ENCODE results near the gene CCDC83.

Gene CCDC83

DNA sequence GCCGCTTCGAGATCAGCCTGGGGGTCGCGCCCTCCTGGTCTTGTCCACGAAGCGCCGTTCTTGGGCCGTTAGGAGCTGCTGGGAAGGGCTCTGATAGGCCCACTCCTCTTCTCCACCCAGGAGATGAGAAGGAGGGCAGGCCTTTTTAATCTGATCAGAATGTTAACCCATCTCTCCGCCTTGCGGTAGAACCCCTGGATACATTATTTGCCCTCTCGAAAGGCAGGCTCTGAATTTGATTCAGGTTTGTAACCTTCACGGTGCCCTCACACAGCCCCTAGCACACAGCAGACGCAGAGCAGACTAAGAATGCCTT, at the start of gene CCDC83:
CCDC83 (plus strand) TSS at position 43 of the 316 bp plus-strand sequence. CDS start 9,741 bp downstream, outside the sequence.
- no peak for DNase-seq

DNA sequence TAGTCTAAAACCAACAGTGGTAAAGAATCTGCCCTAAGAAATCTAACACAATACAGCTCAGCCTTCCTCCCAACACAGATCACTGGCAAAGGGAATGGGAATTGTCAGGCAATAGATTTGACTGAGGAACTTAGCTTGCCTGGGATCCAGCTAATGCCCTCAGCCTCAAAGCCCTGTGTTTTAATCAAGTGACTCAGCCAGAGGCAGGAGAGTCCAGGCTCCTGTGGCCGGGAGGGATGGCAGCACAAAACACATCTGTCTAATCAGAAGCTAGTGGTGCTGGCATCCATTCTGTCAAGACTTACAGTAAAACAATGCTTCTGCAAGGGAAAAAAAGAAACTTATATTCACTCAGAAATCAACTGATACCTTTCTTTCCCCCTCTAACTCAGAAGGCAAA, 49.8 kb upstream of the CCDC83 start:
- DNase-seq = no peak

DNA sequence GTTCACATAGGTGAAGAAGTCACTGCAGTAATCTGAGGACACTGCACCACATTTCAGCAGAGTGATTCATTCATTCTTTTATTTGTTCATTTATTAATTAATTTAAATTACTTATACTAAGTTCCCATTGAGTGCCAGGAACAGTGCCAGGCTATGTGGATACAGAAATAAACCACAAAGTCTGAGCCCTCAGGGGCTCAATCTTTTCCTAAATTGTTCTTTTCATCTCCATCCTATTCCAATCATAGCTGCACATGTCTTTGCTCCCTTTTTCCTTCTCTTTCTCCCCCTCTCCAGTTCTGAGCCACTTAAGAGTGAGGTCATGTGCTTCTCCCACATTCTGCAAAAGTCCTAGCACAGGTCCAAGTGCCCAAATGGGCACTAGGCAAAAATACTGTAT, 49.2 kb upstream of the CCDC83 start:
- no peak for DNase-seq

DNA sequence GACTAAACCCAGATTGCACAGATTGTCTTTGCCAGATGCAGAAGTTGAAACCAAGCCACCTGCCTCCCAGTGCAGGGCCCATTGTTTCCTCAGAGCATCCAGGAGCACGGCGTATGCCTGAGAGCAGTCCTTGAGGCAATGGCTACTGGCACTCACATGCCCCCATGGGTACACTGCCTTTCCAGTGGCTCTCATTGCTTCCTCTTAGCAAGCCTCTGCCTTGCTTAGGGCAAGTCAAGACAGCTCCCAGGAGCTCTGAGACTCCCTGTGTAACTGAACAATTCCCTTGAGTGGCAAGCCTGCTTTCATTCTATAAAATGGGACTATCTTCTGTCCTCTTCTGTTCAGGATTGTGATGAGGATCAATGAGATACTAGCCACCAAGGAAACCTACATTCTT, 48.3 kb upstream of the CCDC83 start:
- no peak for DNase-seq

DNA sequence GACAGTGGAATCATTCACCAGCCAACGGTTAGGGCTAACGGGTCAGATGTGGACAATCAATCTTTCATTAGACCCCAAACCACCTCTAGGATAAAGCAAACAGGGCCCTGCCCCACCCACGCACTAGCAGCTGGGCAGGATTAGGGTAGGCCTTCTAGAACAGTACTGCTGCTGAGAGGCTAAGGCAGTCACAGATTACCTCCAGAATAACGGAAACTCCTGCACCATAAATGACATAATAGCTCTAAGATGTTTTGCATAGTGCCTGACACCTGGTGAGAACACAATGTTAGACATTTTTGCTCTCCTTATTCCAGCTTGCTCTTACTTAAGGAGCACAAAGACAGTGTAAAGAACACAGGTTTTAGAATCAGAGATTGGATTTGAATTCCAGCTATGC, 46.0 kb upstream of the CCDC83 start:
- no peak for DNase-seq

DNA sequence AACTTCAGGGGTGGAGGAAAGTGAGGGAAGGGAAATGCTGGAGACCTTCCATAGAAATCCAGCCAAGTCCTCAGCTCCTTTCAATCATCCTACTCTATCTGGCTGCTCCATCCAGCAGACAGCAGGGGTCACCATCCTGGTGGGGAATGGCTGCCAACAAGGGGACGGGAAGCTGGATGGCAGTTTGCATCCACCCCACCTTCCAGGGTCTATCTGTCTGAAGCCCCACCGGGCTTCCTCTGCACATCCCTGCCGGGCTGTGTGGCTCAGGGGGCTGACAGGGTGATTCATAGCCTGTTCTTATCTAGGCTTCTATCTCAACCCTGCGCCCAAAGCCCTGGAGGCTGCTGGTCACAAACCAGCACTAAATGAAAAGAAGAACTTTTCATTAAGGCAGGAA, 45.3 kb upstream of the CCDC83 start:
- DNase-seq = no peak

DNA sequence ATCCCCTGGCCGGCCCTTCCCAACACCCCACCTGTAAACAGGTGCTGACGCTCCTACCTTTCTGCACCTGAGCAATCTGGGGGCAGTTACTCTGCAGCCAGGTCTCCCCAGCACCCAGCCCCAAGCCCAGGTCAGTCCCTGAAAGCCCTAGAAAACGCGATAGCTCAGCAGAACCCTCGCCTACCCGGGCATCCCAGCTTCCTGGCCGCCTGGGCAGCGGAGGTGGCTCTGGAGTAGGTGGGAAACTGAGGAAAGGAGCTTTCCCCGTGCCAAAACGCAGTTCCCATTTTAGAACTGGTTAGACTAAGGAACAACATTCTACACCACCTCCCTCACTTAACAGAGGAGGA, 44.7 kb upstream of the CCDC83 start:
- no peak for DNase-seq

DNA sequence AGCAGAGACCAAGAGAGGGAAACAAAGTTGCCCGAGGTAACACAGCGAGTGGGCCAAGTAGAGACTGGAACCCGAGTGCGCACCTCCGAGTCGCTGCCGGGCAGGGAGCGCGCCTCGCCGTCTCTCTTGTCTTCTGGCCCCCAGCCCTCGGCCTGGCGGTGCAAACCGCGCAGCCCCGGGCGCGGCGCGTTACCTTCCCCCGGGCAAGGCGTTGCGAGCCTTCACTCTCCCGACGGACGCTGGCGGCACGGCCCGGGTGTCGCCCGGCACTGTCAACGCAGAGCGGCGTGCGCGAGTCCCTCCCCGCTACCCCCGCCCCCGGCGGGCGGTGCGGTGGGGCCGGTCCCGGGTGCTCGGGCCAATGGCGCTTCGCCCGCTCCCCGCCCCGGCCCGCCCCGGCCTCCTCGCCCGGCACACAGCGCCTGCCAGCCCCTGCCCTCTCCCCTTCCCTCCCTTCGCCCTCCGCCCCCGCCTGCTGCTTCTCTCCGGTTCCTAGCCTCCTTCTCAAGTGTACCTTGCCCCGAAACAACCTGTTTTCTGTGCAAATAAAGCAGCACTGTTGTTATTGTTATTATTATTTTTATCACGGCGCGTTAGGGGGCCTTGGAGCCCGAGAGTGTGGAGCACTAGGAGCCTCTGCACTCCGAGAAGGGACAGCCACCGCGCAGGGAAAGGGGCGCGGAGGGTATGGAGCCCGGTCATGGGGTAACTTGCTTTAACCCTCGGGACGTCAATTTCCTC, 44.1 kb upstream of the CCDC83 start, which contains the start of gene SYTL2:
SYTL2 (minus strand) TSS at position 271 of the 741 bp plus-strand sequence. CDS start 53,416 bp downstream, outside the sequence.
- peak; percentile 41 for DNase-seq

DNA sequence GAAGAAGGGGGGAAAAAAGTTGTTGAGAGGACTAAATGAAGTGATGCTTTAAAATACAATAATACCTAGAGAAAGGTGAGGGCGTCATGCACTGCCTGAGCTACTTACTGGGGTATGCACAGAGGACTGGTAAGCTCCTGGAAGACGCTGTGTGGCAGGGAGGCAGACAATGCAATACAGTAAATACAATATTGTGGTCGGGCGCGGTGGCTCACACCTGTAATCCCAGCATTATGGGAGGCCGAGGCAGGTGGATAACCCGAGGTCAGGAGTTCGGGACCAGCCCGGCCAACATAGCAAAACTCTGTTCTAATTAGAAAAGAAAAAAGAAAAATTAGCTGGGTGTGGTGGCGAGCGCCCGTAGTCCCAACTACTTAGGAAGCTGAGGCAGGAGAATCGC, 43.6 kb upstream of the CCDC83 start:
- no peak for DNase-seq

DNA sequence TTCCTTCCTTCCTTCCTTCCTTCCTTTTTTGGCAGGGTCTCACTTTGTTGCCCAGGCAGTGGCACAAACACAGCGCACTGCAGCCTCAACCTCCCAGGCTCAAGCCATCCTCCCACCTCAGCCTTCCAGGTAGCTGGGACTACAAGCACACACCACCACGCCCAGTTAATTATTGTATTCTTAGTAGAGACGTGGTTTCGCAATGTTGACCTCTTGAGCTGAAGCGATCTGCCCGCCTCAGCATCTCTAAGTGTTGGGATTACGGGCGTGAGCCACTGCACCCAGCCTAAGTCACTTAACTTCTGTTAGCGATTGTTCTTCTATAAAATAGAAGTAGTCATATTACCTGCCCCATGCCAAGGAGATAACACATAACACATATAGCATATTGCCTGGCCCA, 41.5 kb upstream of the CCDC83 start:
- no peak for DNase-seq

DNA sequence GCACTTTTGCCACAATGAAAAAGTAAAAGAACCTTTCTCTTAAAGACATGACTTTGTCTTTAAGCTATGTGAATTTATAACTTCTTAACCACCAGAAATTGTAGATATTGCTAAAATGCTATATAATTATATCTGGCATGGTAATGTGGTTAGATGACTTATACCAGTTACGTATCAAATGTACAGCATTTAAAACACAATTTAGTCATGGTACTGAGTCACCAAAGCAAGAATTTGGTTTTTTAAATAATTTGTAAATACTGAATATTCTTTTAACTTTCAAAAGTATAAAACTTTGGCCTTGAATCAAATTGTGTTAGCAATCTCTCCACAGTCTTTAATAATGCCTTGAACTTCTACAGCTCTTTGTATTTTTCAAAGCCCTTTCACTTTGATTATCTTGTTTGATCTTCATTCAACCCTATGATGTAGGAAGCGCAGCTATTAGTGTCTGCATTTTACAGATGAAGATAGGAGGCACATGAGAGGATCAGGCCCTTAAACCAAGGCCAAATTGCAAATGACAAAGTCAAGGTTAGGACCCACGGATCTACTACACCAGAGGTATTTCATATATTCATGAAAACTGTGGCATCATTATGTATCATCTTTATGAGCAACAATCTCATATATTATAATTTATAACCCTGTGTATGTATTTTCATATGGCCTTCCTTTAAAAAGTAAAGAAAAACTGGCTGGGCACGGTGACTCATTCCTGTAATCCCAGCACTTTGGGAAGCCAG, 39.8 kb upstream of the CCDC83 start:
- no peak for DNase-seq

DNA sequence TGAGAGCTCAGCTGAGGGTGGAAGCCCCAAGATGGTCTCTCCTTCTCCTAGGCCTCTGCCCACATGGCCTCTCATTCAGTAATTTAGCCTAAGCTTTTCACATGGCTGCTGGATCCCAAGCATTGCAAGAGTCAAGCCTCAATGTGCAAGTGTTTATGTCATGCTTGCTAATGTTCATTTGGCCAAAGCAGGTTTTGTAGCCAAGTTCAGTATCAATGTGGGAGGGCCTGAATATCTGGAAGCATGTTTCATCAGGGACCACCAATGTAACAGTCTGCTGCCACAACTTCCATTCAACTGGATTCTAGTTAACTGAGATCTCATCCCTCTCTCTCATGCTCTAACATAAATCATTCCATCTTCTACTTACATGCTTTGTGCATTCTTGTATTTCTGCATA, 35.7 kb upstream of the CCDC83 start:
- no peak for DNase-seq

DNA sequence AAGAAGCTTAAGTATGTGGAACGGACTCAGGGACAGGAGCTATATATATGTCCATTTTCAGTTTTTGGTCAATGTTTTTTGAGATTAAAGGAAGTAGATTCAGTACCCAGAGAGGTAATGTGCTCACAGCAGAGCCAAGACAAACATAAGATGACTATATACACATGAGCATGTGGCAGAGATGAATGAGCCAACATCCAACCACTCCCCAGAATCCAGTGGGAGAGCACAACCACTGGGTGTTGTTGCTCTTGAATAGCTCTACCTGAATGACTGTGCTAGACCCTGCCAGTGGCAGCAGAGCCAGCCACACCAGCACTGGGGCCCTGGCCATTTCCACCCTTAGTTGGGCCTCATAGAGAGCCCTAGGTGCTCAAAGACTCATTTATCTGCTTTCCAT, 33.5 kb upstream of the CCDC83 start:
- peak; percentile 71 for DNase-seq

DNA sequence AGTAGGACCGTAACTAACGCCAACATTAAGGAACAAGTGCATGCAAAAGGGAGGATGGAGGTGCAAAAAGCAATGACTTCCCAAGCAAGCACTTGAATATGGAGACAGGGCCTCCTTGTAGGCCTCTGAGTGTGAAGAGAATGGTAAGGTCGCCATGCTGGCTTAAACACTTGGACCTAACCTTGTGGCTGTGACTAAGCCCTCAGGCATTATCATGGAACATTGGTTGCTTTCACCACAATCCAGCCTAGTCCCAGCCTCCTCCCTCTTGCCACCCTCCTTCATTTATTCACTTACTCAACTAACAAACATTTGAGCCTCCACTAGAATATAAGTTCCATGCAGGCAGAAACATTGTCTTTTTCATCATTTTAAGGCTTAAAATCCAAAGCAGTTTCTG, 32.4 kb upstream of the CCDC83 start:
- peak; percentile 66 for DNase-seq

DNA sequence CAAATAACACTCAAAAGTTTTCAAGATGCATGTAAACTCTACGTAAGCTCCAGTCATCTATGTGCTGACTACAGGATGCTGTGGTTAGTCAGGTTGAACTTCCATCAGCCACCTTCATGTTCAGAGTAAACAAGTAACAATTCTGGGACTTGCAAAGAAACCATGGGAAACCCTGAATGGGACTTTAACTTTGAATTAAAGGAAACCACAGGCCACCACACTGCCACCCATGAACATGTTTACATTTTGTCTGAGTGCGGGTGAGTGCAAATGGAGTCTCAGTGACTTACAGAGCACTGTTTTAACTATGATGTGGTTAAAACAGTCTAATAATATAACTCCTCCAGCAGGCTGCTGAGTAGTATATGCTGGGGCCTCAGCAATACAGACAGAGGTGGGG, 31.4 kb upstream of the CCDC83 start:
- no peak for DNase-seq

DNA sequence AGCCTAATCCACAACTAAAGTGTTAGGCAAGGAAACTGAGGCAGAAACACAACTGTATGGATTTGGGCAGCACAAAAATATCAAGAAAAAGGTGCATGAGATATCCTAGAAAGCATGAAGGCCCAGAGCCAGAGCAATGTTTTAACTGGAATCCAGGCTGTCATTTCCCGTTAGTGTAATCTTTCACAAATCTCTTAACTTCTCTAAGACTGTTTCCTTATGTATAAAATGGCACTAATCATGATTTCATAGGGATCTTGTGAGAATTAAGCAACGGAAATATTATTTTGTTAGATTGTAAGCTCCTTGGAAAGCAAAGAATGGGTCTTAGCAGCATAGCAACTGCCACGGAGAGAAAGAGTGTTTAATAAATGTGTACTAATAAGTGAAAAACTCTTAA, 29.6 kb upstream of the CCDC83 start:
- DNase-seq = no peak

DNA sequence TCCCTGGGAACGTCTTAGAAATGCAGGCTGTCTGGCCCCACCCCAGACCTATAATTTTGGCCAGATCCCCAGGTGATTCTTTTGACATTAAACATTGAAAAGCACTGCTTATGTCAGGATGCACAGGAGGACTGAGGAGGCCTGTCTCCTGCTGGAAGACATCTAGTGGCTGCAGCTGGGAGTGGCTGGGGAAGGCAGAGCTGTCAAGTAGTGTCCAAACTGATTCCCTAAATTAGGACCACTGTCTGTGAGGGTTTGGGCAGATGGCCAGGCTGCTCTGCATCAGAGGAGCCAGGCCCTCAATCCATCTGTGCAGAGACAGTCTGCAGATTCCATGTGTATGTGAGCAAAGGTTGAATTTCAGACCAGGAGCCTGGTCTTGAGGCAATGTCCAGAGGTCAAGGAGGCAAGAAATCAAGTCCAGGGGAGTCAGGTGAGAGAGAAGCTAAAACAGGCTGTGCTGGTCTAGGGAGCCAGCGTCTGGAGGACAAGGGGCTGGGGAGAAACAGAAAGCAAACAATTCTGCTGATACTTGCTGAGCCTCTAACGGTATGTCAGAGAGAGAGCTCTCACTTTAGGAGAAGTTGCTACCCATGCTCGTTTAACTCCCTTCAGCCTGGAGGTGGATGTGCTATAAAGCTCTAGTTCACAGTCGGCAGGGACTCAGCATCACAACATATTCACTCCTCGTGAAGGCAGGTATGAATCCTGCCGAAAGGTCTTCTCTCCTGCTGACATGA, 28.9 kb upstream of the CCDC83 start:
- no peak for DNase-seq

DNA sequence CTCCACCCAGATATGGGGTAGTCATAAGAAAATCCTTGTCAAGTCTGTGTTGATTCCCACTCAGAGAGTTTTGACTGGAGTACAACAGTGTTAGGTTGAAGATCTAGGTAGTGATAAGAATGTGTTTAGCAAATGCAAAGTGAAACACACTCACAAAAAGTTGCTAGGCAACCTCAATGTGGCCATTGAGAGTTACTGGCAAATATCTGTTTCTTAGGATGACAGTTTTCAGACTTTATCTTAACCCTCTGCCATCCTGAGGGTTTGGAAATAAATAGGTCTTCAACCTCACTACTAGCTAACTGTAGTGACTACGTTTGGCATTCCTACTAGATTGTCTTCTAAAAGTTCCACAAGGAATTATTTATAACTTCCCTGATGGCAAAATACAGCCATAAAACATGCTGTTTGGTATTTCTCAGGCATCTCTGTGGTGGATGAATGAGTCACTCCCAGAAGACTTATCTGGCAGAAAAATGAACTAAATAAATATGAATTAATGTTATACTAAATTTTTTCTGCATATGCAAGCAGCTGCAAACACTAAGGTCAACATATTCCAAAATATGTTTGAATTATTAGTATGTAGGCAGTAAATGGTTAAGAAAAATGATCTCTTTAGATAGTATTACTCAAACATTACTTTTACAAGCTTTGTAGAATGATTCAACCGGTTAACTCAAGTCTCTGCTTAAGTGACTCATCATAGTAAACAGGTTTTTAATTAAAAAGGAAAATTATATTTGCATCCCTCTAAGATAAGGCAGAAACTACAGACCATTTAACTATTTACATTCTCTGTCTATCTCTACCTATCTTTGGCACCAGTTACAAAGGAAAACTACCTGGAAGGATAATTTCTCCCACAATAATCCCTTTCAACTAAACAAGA, 27.2 kb upstream of the CCDC83 start:
- peak; percentile 86 for DNase-seq

DNA sequence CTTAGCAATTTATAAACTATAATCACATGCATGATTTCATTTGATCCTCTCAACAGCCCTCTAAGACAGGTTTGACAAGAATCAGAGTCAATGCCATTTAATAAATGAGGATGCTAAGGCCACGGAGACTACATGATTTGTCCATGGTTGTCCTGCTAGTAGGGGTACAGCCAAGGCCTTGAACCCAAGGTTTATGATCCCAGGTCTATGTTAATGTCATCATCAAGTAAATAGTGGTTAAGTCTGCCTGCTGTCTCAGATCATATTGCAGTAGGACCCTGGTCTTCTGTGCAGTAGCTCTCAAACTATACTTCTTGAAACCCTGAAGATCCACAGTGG, 26.6 kb upstream of the CCDC83 start:
- DNase-seq = no peak

DNA sequence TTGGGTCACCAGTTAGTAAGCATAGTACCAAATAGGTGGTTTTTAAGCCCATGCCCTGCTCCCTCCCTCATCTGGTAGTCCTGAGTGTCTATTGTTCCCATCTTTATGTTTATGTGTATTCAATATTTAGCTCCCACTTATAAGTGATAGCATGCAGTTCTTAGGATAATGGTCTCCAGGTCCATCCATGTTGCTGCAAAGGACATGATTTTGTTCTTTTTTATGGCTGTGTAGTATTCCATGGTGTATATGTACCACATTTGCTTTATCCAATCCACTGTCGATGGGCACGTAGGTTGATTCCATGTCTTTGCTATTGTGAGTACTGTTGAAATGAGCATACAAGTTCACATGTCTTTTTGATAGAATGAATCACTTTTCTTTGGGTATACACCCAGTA, 26.0 kb upstream of the CCDC83 start:
- DNase-seq = no peak

DNA sequence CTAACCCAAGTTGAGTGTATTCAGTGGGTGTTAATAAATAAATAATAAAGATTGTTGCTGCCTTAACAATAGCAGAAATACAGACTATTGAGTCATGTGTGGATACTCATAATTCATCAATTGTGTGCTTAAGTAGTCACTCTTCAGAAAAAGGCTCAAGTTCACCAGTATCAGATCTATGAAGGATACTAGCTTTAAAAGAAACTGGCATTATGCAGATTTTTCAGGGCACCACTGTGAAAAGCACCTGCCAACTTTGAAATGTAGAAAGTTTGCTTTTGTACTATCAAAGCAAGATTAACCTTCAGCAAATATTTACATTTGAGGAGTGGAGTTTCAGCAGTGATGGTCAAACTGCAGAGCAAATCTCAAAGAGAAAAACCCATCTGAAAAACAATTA, 24.1 kb upstream of the CCDC83 start:
- no peak for DNase-seq

DNA sequence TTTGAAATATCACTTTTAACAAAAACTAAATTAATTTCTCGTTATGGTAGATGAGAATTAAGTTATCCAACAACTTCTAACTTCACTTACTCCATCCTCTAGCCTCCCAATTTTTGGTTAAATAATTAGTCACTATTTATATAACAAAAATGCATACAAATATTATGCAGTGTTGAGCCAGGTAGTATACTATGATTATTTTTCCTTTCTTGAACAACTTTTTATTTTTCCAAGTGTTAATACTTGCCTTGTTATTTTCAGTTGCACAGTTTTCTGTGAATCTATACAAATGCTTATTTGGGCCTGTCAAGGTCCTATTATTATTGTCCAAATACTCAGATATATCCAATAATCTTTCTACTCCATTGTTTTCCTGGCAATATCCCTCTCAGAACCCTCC, 19.9 kb upstream of the CCDC83 start:
- no peak for DNase-seq

DNA sequence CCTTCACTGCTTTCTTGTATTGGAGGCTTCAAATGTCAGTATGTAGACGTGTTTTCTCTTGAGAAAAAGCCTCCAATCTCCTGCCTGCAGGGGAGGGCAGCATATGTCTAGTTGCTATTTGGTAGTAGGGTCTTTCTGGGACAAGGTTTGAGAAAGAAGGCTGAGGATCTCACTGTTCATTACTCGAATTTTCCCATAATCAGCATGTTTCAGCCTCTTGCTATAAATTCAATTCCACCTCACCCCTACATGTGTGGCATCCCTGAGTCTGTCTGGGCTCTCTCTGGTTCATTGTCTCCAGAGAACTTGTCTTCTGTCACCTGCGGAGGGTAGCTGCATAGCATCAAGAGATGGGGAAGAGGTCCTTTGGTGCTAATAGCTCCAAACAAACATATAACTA, 19.5 kb upstream of the CCDC83 start:
- no peak for DNase-seq
